ENCODE data around the gene FTH1.

The FTH1 gene

DNA sequence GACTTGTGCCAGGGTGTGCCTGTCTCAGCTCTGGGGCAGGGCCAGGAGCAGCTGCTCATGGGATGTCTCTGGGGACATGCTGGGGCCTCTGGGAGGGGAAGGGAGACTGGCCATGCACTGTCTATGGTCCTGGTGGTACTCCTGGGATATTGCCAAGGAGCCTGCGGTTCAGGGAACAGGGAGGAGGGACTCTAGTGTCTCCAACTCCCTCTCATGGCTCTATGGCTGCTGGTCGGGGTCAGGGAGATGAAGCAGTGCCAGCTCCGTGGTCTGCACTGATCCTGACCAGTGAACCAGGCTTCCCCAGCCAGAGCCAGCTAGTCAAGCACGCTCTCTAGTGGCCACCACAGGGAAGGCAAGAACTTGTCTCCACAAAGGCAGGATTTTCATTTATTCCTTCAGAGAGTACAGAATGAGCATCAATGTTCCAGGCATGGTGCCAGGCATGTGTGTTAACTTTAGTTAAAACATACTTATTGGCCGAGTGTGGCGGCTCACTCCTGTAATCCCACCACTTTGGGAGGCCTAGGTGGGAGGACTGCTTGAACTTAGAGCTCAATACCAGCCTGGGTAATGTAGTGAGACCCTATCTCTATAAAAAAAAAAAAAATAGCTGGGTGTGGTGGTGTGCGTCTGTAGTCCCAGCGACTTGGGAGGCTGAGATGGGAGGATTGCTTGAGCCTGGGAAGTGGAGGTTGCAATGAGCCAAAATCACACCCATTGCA, 19.8 kb downstream of the FTH1 start:
- peak; percentile 25 for DNase-seq

GRCh38 chr11:61946894-61947293, 20.5 kb downstream of the FTH1 start:
- no peak for DNase-seq

GRCh38 chr11:61945191-61945590, 22.2 kb downstream of the FTH1 start:
- no peak for DNase-seq

DNA sequence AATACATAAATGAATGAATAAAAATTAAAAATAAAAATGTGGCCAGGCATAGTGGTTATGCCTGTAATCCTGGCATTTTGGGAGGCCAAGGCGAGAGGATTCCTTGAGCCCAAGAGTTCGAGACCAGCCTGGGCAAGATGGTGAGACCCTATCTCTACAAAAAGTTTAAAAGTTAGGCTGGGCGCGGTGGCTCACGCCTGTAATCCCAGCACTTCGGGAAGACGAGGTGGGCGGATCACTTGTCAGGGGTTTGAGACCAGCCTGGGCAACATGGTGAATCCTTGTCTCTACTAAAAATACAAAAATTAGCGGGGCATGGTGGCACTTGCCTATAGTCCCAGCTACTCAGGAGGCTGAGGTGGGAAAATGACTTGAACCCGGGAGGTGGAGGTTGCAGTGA, 27.0 kb downstream of the FTH1 start:
- no peak for DNase-seq

- no peak for DNase-seq
Measured at GRCh38 chr11:61935861-61936260, 31.6 kb downstream of the FTH1 start.

DNA sequence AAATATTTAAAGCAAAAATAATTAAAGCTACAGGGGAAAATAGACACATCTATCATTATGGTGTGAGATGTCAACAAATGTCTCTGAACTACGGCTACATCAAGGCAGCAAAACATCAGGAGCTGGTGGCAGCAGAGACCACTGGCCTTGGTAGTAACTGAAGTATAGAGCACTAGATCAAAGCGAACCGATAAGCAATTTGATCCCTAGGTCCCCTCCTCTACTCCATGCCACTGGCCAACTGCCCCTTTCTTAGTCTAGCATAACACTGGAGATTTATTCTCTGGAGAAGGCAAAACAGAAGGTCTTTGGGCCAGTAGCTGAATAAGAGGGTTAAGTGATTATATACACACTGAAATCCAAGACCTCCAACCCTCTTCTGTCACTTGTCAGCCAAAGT, 36.5 kb downstream of the FTH1 start:
- no peak for DNase-seq

DNA sequence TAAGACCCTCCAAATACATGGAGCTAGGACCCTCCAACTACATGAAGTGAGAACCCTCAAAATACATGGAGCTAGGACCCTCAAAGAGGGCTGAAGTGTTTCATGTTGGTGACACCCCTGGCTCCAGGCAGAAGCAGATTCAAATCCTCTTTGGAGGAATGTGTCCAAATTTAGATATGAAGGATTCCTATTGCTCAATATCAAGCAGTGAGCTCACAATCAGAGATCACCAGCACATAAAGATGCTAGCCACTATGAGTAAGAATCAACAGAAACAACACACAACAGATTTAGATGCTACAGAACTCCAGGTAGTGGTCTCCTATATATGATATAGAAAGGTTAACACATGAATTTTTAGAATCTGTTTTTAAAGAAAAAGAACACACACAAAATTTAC, 38.8 kb downstream of the FTH1 start:
- DNase-seq, result no peak

DNA sequence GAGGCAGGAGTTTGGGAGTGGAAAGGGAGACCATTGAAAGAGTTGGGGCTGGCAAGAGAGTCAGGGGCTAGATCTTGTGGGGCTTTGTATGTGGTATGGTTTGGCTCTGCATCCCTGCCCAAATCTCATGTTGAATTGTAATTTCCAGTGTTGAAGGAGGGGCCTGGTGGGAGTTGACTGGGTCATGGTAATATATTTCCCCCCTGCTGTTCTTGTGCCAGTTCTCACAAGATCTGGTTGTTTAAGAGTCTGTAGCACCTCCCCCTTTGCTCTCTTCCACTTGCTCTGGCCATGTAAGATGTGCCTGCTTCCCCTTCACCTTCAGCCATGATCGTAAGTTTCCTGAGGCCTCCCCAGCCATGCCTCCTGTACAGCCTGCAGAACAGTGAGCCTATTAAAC, 39.9 kb downstream of the FTH1 start:
- no peak for DNase-seq

- DNase-seq, result no peak
Measured at GRCh38 chr11:61926235-61926634, 41.2 kb downstream of the FTH1 start.

DNA sequence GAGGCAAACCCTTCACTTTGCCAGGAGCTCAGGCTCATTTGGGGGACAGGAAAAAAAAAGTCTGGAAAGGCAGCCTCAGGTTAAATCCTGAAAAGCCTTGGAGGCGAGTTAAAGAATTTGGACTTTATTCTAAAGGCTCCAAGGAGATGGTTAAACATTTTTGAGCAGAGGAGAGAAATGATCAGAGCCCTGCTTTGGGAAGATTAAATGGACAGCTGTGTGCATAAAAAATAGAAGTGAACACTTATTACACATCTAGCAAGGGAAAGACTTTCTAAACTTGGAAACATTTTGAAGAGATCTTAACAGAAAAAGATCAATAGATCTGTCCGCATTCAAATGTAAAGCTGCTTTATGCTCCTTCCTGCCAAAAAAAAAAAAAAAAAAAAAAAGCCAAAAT, 41.7 kb downstream of the FTH1 start:
- no peak for DNase-seq

- no peak for DNase-seq
Measured at GRCh38 chr11:61924064-61924455, 43.4 kb downstream of the FTH1 start.

GRCh38 chr11:61923166-61924063, 44.0 kb downstream of the FTH1 start:
- DNase-seq, result no peak

DNA sequence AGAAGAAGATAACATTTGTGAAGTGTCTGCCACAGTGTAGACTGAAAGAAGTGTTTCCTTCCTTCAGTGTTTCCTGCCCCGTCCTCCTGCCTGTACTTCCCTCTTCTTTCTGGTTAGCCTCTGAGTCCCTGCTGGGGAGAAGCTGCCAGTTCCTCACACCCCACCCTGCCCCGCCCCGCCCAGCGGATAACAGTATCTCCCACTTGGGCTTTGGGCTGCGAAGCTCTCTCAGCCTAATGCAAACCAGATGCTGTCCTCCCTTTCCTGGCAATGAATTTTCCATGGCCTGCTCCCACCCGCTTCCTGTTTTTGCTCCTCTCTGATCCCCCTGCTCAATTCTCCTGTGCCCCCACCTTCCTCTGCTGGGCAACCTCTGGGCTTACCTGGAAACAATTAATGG, 44.9 kb downstream of the FTH1 start:
- no peak for DNase-seq

- no peak for DNase-seq
Measured at GRCh38 chr11:61921446-61921845, 46.0 kb downstream of the FTH1 start.

GRCh38 chr11:61919705-61920631, 47.5 kb downstream of the FTH1 start:
- no peak for DNase-seq

DNA sequence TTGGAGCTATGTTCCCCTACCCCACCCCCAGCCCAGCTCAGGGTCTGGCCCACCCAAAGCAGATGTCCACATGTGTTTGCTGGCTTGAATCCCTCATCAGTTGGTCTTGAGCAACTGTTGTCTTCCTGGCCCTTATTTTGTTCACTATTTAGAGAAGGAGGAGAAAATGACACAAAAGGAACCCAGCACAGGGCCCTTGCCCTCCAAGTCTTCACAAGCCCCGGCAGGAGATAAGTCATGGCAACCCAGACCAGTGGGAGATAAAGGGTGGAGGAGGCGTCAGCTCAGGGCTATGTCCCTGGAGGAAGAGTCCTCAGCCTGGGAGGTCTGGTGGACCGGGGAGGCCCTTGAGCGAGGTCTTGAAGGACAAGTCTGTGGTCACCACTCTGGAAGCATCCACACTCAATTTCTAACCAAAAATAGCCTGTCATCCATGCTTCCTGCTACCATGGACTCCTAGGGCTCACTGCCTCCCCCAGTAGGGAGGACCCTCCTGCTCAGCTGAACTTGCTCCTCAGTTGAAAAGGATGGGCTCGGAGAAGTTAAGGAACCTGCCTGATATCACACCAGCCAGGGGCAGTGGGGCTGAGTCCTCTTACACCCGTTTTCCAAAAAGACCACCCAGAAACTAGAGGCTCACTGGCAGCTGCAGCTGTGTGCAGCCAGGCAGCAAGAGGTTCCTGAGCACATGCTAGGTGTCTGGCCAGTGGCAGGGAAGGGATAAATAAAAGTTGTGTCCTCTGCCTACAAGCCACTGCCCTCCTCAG, 48.3 kb downstream of the FTH1 start:
- DNase-seq, result no peak

DNA sequence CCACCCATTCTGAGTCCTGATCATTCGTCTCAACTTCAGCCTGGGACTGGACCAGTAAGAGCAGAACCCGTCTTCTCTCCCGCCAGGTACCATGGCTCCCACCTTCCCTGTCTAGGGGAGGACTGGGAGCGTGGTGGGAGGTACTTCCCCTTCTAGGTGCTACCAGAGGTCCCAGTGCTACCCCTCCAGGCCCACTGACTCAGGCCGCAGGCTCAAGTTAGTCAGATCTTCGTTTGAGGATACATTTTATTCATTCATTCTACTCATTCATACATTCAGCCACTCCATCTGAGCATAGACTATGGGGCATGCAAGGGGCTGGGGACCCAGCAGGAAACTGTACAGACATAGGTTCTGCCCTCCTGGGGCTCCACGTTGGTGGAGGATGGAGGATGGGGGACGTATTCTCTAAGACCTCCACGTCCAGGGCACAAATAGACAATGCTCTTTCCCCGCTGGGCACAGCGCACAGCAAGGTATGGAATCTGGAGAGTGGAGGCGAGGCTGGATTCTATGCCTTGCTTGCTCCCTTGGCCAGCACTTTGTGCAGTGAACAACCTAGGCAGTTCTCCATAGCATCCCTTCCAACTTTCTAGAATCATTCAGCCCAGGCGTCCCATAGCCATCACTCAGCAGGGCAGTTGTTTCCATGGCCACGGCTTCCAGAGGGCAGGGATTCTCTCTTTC, 49.0 kb downstream of the FTH1 start:
- no peak for DNase-seq

GRCh38 chr11:61917334-61918109, 49.9 kb downstream of the FTH1 start, which contains the start of gene RAB3IL1:
TSS of gene RAB3IL1 (minus strand) at chr11:61917566. CDS start at chr11:61917367, 199 bp downstream.
- no peak for DNase-seq

DNA sequence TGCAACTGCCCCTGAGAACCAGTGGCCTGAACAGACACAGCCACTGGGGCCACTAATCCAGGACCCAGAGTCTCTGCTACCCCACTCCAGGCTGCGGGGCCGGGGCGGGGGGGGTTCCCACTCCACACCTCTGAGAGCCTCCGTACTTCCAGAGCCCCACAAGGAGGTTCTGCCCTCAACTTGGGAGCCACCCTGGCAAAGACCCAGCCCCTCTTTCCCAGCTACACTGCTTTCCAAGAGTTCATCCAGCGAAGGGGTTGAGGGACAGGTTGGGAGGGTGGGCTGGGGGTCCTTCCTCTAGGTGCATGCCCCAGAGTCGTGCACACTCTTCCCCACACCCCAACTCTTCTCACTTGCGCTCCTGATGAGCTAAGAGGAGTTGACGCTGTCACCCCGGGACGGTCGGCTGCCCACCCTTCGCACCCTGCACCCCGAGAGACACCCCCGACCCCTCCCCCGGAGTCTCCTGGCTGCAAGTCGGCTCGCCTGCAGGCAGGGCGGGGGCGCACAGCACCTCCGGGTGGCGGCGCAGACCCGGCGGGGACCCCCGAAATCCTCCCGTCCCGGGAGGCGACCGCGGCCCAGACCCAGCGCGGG, 50.6 kb downstream of the FTH1 start:
- DNase-seq, result no peak

DNA sequence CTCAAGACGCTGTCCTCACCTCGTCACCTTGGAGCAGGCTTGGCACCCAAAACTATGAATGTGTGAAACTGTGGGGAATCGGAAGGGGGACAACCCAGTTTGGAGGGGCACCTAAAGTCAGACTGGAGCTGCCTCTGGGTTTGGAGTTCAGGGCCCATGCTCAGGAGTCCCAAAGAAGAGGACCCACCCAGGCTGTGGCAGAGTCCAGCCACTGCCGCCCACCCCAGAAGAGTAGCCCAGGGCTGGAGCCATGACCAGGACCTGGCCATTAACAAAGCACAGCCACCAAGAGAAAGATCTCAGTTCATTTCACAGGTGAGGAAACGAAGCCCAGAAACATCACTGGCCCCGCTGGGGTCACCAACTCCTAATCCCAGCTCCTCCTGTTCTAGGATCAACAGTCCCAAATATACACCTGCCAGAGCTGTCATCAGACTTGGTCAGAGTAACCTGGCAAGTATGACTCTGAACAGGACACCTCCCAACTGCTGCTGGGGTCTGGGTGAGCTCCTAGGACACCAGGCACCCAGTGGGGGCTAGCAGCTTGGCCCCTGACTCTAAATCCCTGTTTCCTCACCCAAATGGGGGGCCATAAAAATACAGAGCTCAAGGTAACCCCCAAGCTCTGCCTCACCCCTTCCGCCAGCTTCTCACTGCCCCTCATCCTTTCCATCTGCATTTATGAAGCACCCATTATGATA, 52.8 kb downstream of the FTH1 start:
- no peak for DNase-seq

Measured in NCI-H510A (cell line).